NCI-H2107 (cell line): Measurements from ENCODE around the gene PWWP2B.

Experiments used
- DNase-seq: peaks from one replicate; lab custom pipeline; 2025; lab: John Stamatoyannopoulos, UW

The PWWP2B gene

DNA sequence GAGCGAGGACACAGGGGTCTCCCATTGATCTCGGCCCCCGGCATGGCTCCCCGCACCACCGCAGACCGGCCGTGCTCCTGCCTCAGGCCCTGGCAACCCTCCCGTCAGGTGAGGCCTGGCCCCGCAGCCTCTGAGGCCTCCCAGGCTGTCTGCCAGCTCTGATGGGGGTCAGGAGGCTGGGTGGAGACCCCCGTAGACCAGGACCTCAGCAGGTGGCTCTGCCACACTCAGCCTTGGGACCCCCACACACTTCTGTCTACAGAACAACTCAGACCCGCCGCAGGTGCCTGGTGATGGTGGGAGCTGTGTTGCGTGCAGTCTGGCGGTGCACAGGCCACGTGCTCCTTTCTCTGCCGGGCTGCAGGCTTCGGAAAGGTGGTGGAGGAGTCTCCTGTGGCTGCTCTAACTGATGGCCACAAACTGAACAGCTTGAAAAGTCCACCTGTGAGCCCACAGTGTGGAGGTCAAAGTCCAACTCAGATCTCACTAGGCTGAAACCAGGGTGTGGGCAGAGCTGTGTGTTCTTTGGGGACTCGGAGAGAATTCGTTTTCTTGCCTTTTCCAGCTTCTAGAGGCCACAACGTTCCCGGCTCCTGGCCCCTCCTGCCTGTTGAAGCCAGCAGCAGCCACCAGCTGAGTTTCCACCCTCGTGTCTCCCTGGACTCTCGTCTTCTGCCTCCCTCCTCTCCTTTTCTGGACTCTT lies 62.5 kb downstream of the PWWP2B start:
- no peak for DNase-seq

DNA sequence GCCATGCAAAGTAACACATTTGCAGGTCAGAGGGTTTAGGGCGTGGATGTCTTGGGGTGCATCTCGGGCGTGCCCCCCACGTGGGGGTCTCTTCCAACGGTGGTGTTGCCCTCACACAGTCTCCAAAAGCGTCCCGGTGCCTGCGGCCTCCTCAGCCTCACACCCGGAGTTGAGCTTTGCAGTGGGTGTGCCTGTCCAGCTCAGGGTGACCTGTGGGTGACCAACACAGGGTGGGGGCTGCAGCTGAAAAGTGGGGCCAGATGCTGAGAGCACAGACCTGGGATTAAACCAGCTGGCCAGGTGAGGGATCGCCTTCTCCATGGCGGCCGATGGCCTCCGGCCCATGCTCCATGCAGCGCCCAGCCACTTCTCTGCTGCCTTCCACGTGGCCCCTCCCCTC lies 63.1 kb downstream of the PWWP2B start:
- no peak for DNase-seq

DNA sequence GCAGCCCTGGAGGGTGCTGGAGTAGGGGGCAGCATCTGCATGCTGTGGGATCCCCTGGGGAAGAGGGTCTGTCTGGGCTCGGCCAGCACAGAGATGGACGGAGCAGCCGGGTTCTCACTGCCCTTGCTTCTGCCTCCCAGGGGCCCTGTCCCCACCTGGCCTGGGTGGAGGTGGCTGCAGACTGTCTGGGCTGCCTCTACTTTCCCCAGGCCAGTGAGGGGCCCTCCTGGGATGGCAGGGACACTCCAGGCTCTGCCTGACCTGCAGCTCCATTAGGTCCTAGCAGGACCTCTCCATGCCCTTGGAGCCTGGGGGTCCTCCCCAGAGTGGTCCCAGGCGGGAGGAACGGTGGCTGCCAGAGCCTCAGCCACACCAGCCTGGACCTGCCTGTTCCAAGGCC lies 63.7 kb downstream of the PWWP2B start:
- DNase-seq = no peak

DNA sequence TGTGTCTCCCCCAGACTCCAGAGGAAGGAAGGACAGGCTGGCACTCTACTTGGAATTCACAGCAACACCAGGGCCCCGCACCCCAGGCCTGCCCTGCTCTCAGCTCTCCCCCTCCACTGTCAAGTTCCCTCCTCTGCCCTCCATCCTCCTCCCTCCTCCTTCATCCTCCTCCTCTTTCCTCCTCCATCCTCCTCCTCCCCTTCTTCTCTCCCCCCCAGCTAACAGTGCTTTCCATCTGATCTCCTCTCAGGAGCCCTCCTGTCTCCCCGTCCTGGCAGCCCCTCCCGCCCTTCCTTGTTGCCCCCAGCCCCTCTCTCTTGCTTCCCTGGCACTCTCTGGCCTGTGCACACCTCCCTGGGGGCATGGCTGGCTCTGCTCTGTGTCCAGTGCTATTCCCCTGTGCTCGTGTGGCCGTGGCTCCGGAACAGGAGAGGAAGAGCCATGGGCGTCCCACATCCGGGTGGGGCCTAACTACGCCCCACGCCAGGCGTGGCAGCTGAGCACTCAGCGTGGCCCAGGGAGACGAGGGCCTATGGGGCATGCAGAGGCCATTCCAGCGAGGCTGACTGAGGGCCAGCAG lies 64.2 kb downstream of the PWWP2B start:
- no peak for DNase-seq

DNA sequence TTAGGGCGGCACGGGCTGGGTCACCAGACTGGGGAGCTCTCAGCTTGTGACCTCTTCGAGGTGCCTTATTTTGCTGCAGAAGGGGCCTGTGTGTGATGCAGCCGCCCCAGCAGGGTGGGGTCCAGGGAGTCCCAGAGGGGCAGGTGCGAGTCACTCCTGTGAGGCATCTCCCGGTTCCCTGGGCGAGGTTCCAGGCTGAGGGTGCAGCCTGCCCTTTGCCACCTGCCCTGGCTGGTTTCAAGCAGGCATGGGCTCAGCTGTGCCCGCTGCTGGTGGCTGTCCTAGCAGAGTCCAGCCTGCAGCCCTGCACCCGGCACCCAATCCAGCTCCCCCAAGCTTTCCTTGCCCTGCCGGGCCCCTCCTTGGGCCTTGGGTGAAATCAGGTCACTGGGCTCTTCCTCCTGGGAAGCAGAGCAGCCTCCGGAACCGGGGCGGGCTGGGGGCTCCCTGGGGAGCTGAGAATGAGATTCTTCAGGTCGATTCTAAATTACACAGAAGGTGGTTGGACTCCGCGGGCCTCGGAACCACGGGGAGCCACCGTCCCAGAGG lies 64.8 kb downstream of the PWWP2B start:
- no peak for DNase-seq

DNA sequence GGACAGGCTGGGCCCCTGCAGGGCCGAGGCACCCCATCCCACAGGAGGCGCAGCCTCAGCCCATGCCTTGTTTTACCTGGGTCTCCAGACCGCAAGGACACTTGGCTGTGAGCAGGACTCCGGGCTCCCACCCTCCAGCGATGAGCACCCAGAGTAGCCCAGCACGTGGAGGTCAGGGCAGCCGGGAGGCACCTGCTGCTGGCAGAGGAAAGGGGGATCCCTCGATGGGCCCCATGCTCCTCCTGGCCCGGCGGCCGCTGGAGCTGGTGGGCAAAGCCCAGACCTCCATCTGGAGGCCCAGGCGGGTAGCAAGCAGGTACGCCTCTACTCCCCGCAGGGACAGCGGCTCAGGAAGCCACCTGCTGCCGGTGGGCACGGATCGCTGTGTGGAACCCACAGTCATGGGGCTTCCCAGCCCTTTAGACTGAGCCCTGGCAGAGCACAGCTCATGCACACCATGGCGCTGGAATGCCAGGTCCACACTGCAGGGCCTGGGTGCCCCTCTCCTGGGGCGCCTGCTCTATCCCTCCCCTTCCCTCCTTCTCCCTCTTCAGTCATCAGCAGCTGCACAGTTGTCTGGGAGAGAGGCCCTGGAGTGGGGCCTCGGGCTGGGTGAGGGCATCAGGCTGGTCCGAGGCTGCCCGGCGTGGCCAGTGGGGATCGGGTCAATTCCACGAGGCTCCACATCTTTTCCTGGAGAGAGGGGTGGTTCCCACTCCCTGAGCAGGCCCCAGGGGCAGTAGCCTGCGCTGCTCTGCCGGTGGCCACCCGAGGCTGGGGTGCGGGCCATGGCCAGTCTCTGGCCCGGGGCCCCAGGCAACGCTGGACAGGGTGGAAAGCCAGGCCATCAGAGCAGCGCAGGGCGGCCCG lies 65.7 kb downstream of the PWWP2B start:
- no peak for DNase-seq

DNA sequence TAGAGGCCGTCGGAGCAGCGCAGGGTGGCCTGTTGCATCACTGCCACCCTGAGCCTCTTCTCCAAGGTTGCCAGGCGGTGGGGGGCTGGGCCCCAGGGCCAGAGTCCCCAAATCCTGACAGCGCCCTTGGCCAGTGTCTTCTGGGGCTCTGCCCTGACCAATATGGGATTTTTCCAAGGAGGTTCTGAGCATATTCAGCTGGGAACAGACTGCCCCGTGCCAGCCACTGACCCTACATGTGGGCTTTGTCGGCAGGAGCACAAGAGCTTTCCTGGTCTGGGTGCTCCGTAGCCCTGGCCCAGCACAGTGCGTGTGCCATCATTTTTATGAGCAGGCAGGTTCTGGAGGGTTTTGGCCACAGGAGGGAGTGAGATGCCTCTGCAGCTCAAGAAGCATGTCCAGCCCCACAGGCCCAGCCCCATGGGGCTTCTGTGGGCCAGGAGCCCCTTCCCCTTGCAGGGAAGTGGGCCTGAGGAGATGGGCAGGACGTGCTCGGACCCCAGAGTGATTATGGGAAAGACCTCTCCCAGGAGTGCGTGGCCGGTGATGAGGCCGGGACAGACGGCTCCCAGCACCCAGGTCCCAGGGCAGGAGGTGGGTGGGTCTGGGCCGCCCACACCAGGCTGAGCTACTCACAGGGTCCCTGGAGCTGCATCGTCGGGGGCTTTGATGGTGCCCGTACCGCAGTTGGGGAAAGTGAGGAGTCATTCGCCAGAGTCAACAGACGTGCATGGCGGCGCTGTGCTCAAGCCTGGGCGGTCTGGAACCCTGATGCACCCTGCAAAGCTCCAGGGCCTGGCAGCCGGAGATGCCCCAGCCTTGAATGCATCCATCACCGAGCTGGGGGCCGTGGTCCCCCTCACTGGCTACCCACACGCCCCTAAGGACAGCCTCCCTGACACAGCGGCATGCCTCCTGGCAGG lies 66.6 kb downstream of the PWWP2B start:
- DNase-seq = no peak

DNA sequence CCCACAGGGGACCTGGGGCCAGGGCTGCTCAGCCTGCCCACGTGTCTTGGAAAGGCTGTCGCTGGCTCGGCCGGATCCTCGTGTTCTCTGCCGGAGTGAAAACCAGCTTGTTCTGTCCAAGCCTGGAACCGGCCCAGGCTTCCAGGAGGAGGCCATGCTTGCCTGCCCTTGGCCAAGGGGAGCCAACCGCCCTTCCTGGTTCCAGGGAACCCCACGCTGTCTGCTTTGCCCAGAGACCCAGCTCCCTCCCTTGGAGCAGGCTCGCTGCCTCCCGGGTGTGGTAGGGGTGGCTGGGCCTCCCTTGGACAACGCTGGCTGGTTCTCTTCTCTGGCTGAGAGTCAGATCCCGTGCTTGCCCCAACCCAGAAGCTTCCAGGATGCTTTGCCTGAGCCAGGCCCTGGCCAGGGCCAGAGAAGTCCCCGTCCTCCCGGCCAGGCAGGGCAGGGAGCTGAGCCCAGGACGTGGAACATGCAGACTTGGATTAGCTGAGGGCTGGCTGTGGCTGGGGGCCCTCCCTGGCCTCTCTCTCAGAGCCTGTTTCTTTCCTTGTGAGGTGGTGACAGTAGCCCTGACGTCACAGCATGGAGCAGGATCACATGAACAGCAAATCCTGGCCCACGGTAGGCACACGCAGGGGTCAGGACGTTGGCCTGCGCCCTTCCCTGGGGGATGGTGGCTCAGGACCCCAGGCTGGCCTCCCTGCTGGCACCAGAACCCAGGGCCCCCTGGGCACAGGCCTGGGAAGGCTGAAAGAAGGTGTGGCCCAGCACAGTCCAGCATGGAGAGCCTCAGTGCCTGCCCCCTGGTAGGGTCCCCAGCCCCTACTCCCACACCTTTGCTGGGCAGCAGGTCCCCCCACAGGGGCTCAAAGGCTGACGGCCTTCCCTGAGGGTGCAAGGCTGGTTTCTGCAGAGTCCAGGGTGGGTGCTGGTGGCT lies 67.5 kb downstream of the PWWP2B start:
- no peak for DNase-seq

DNA sequence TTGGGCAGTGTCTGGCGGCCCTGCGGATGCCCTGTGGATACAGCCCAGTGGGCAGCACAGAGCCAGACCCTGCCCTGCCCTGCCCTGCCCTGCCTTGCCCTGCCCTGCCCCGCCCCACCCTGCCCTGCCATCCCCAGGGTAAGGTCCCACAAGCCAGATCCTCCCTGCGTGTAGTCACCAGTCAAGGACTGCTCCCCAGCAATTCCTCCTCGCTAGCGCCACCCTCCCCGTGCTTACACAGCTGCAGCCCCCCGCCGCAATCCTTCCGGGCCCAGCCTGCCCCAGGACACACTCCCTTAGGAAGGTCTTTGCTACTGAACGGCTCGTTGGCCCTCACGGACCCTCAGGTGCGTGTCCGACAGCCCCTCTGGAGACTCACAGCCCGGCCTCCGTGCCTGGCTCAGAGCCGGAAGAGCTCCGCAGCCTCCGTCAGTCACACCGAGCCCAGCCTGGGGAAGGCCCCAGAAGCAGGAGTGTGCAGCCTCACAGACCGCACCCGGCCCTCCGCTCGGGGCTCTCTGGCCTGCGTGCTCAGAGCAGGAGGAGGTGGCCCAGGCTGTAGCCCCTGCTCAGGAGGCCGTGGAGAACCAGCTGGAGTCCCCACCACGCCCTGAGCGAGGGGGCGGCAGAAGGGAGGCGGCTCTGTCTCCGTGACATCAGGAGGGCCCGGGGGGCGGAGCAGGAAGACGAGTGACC lies 68.3 kb downstream of the PWWP2B start:
- no peak for DNase-seq

DNA sequence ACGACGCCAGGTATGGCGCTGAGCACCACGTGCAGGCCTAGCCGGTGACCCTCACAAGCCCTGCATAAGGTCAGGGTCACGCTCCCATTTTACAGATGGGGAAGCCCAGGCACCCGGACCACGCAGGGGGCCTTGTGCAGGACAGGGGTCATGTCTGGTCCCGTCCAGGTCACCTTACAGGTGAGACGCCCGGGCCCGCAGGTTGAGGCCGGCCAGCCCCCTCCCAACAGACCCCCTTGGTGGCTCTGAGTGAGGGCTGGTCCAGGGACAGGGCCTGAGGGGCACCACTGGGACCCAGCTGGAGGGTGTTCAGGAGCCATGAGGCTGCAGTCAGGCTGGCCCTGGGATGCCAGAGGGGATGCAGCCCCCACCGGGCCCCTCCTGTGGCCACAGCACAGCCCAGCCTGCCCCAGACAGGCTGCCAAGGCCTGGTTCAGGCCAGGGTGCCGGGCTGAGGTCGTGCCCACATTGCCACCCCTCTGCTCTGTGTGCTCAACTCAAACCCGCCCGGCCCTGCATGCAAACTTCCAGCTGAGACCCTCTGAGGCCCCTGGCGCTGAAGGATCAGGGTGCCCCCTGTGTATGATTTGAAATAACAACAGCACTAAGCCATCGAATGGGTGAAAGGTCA lies 69.0 kb downstream of the PWWP2B start:
- no peak for DNase-seq

DNA sequence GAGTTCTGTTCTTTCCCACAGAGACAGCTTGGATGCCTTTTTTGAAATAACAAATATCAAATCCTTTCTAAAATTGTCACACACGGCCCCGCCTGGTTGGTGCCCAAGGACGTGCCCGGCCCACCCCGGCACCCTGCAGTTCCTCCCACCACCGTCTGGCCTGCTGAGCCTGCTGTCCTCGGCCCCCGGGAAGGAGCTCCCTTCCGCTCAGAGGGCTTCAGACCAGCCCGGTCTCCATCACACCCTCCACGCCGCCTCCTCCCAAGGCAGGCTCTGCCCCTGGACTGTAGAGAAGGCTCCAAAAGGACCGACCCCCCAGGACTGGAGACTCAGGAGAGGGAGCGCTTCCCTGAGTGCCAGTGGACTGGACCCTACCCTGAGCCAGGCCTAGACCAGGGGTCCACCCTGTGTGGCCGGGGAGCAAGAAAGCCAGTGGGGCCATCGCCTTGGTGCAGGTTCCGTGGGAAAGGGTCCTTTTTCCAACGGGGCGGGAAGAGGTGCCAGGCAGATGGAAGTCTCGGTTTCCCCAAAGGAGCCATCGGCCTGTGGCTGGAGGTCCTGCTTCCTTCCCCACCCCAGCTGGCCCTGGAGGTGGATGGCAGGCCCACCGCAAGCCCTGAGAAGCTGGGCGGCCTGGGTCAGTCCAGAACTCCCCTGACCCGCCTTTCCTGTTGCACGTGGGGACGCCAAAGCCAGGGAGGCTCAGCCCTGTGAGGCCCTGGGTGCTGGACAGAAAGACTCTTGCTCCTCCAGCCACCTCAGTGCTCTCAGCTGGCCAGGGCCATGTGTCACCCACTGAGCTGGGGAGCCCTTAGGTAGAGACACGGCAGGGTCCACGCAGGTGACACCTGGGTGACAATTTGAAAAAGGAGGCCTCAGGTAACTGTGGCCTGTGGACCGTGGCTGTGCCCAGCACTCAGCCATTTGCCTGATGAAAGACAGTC lies 69.8 kb downstream of the PWWP2B start:
- no peak for DNase-seq
